ENCODE measurements around the gene TMEM184B. TPM values are rescaled to one million over a fixed set of nuclear protein-coding genes. Genes with fewer than 3 reads are reported as not detected.
"Not testable (repeated sequence)": the region's sequence is repeated elsewhere in the genome, so short reads cannot be mapped to it uniquely, and the experiment has no call there.

Gene TMEM184B
- total RNA-seq, 4 donors from 2014 or later, result 39.1 to 56.1 (median 51.4) TPM

GRCh38 chr22:38238519-38239071 is 34.2 kb downstream of the TMEM184B start:
- no peaks in the 10 kb centered on the region for H3K27me3 ChIP-seq
- no peak overlapping the region for H3K4me3 ChIP-seq
- TF ChIP-seq POLR2A (IDR thresholded peaks at IDR 0.05) (no peak), CTCF (IDR thresholded peaks at IDR 0.05) (no peak)
- H3K4me1 ChIP-seq, result peaks cover 0 to 34% (median 0%) of the 10 kb centered on the region in 4 donors
- no peaks in the 10 kb centered on the region for H3K9me3 ChIP-seq
- H3K27ac ChIP-seq, result peak overlapping the region in 2 of 4 donors; percentile 32 to 65
- DNase-seq, result no peak
- peaks cover 0 to 13% (median 0%) of the 10 kb centered on the region in 3 donors for H3K36me3 ChIP-seq

GRCh38 chr22:38236786-38237185 is 36.0 kb downstream of the TMEM184B start:
- Histone ChIP-seq H3K4me1 (peaks cover 0 to 19% (median 0%) of the 10 kb centered on the region in 4 donors), H3K27me3 (no peaks in the 10 kb centered on the region), H3K4me3 (no peak overlapping the region), H3K27ac (no peak overlapping the region), H3K9me3 (no peaks in the 10 kb centered on the region), H3K36me3 (peaks cover 0 to 23% (median 0%) of the 10 kb centered on the region in 3 donors)
- TF ChIP-seq CTCF (IDR thresholded peaks at IDR 0.05), result no peak
- no peak for TF ChIP-seq POLR2A (IDR thresholded peaks at IDR 0.05)
- DNase-seq, result no peak

- TF ChIP-seq POLR2A (IDR thresholded peaks at IDR 0.05) (no peak), CTCF (IDR thresholded peaks at IDR 0.05) (no peak)
- H3K4me3 ChIP-seq, result no peak overlapping the region
- H3K27ac ChIP-seq, result no peak overlapping the region
- peaks cover 0 to 28% (median 0%) of the 10 kb centered on the region in 4 donors for H3K4me1 ChIP-seq
- no peaks in the 10 kb centered on the region for H3K27me3 ChIP-seq
- no peak for DNase-seq
- peaks cover 0 to 38% (median 0%) of the 10 kb centered on the region in 3 donors for H3K36me3 ChIP-seq
- no peaks in the 10 kb centered on the region for H3K9me3 ChIP-seq
Measured at GRCh38 chr22:38235240-38235850, 37.5 kb downstream of the TMEM184B start.

GRCh38 chr22:38233856-38234255 is 39.0 kb downstream of the TMEM184B start:
- H3K9me3 ChIP-seq, H3K27ac ChIP-seq, H3K27me3 ChIP-seq, H3K4me3 ChIP-seq, DNase-seq: not testable (repeated sequence)
- Histone ChIP-seq H3K4me1 (peaks cover 0 to 24% (median 0%) of the 10 kb centered on the region in 4 donors), H3K36me3 (peaks cover 0 to 38% (median 0%) of the 10 kb centered on the region in 3 donors)

GRCh38 chr22:38233427-38233826 is 39.4 kb downstream of the TMEM184B start:
- Histone ChIP-seq H3K4me1 (peaks cover 0 to 24% (median 0%) of the 10 kb centered on the region in 4 donors), H3K27me3 (no peaks in the 10 kb centered on the region), H3K36me3 (peaks cover 0 to 38% (median 0%) of the 10 kb centered on the region in 3 donors), H3K4me3 (no peak overlapping the region), H3K27ac (no peak overlapping the region), H3K9me3 (no peaks in the 10 kb centered on the region)
- no peak for TF ChIP-seq POLR2A (IDR thresholded peaks at IDR 0.05)
- no peak for TF ChIP-seq CTCF (IDR thresholded peaks at IDR 0.05)
- peak in 1 of 3 donors; percentile 37 for DNase-seq

GRCh38 chr22:38232196-38232595 is 40.6 kb downstream of the TMEM184B start:
- TF ChIP-seq CTCF (IDR thresholded peaks at IDR 0.05) (no peak), POLR2A (IDR thresholded peaks at IDR 0.05) (no peak)
- H3K4me3 ChIP-seq, result no peak overlapping the region
- DNase-seq, result no peak
- H3K4me1 ChIP-seq, result peaks cover 0 to 22% (median 0%) of the 10 kb centered on the region in 4 donors
- no peaks in the 10 kb centered on the region for H3K9me3 ChIP-seq
- H3K27me3 ChIP-seq, result no peaks in the 10 kb centered on the region
- no peak overlapping the region for H3K27ac ChIP-seq
- peaks cover 0 to 50% (median 0%) of the 10 kb centered on the region in 3 donors for H3K36me3 ChIP-seq
